Parathyroid adenoma (tissue), 2 donors: Measurements from ENCODE around the gene FYN.

ENCODE experiments used
- H2AFZ ChIP-seq: fragments of 300-600 bp; sonication (generic); one replicate; pipeline ENCODE4 v1.7.0; 2017; ENCODE audit warnings: antibody characterized with exemption, mild to moderate bottlenecking
- H3K27ac ChIP-seq: fragments of 300-600 bp; sonication (generic); one replicate; pipeline ENCODE4 v1.7.0; 2017
- H3K27me3 ChIP-seq: fragments of 300-600 bp; sonication (generic); one replicate; pipeline ENCODE4 v1.7.0; 2017; ENCODE audit warnings: low read length; ENCODE audit not compliant: control insufficient read depth, insufficient read depth
- H3K36me3 ChIP-seq: fragments of 300-600 bp; sonication (generic); one replicate; pipeline ENCODE4 v1.7.0; 2017; ENCODE audit warnings: low read length; ENCODE audit not compliant: control insufficient read depth, insufficient read depth
- H3K4me1 ChIP-seq: fragments of 300-600 bp; sonication (generic); one replicate; pipeline ENCODE4 v1.7.0; 2017; ENCODE audit warnings: control low read depth
- H3K4me2 ChIP-seq: fragments of 300-600 bp; sonication (generic); one replicate; pipeline ENCODE4 v1.7.0; 2017; ENCODE audit warnings: low read length
- H3K4me3 ChIP-seq: fragments of 300-600 bp; sonication (generic); one replicate; pipeline ENCODE4 v1.7.0; 2017; ENCODE audit warnings: low read depth, low read length
- H3K79me2 ChIP-seq: fragments of 300-600 bp; sonication (generic); one replicate; pipeline ENCODE4 v1.7.0; 2017; ENCODE audit warnings: control low read depth
- H3K9ac ChIP-seq: fragments of 300-600 bp; sonication (generic); one replicate; pipeline ENCODE4 v1.7.0; 2017; ENCODE audit warnings: mild to moderate bottlenecking
- H3K9me3 ChIP-seq: fragments of 300-600 bp; sonication (generic); one replicate; pipeline ENCODE4 v1.7.0; 2017; ENCODE audit warnings: low read length; ENCODE audit not compliant: control insufficient read depth
- CTCF ChIP-seq: fragments of 300-600 bp; sonication (generic); IDR thresholded peaks from one replicate; pipeline ENCODE4 v1.7.0; 2017; ENCODE audit warnings: antibody characterized with exemption, mild to moderate bottlenecking
- donor health status: primary hyperparathyroidism.

Gene FYN

GRCh38 chr6:111746983-111747382 is 126.3 kb downstream of the FYN start:
- H3K9me3 ChIP-seq = no peaks in the 10 kb centered on the region
- no peak overlapping the region for H3K27ac ChIP-seq
- no peaks in the 10 kb centered on the region for H3K4me1 ChIP-seq
- no peak overlapping the region for H3K9ac ChIP-seq
- H3K4me2 ChIP-seq = no peak overlapping the region
- H3K4me3 ChIP-seq = no peak overlapping the region
- peaks cover under 1% of the 10 kb centered on the region for H3K79me2 ChIP-seq
- no peaks in the 10 kb centered on the region for H3K27me3 ChIP-seq
- no peak overlapping the region for H2AFZ ChIP-seq
- TF ChIP-seq CTCF = no peak
- H3K36me3 ChIP-seq = no peaks in the 10 kb centered on the region

GRCh38 chr6:111745636-111746035 is 127.6 kb downstream of the FYN start:
- Histone ChIP-seq H3K4me3 (no peak overlapping the region), H3K9me3 (no peaks in the 10 kb centered on the region), H3K27ac (no peak overlapping the region), H3K36me3 (no peaks in the 10 kb centered on the region), H3K4me2 (no peak overlapping the region), H3K27me3 (no peaks in the 10 kb centered on the region), H3K9ac (no peak overlapping the region), H3K4me1 (no peaks in the 10 kb centered on the region), H2AFZ (no peak overlapping the region), H3K79me2 (peaks cover 5% of the 10 kb centered on the region)
- TF ChIP-seq CTCF = no peak

- no peak for TF ChIP-seq CTCF
- H3K27ac ChIP-seq = no peak overlapping the region
- H3K4me2 ChIP-seq = no peak overlapping the region
- H3K9ac ChIP-seq = no peak overlapping the region
- no peaks in the 10 kb centered on the region for H3K36me3 ChIP-seq
- no peaks in the 10 kb centered on the region for H3K27me3 ChIP-seq
- H2AFZ ChIP-seq = no peak overlapping the region
- H3K9me3 ChIP-seq = no peaks in the 10 kb centered on the region
- no peaks in the 10 kb centered on the region for H3K4me1 ChIP-seq
- H3K4me3 ChIP-seq = no peak overlapping the region
- H3K79me2 ChIP-seq = peaks cover 8% of the 10 kb centered on the region
These were observed 128.1 kb downstream of the FYN start for GRCh38 chr6:111745186-111745585.

GRCh38 chr6:111743862-111744692 is 129.2 kb downstream of the FYN start:
- no peaks in the 10 kb centered on the region for H3K27me3 ChIP-seq
- H3K9ac ChIP-seq = no peak overlapping the region
- no peak overlapping the region for H2AFZ ChIP-seq
- H3K4me1 ChIP-seq = no peaks in the 10 kb centered on the region
- H3K79me2 ChIP-seq = peaks cover 13% of the 10 kb centered on the region
- no peaks in the 10 kb centered on the region for H3K36me3 ChIP-seq
- no peak for TF ChIP-seq CTCF
- H3K9me3 ChIP-seq = no peaks in the 10 kb centered on the region
- no peak overlapping the region for H3K4me3 ChIP-seq
- no peak overlapping the region for H3K4me2 ChIP-seq
- H3K27ac ChIP-seq = no peak overlapping the region

- Histone ChIP-seq H3K4me2 (no peak overlapping the region), H3K9me3 (no peaks in the 10 kb centered on the region), H2AFZ (no peak overlapping the region), H3K4me3 (no peak overlapping the region), H3K79me2 (peaks cover 15% of the 10 kb centered on the region), H3K9ac (no peak overlapping the region), H3K36me3 (no peaks in the 10 kb centered on the region), H3K27me3 (no peaks in the 10 kb centered on the region), H3K4me1 (no peaks in the 10 kb centered on the region), H3K27ac (peak overlapping the region; percentile 3)
- no peak for TF ChIP-seq CTCF
These were observed 129.9 kb downstream of the FYN start for GRCh38 chr6:111743360-111743759.
